ENCODE data around the gene TRABD2A. TPM values are rescaled to one million over a fixed set of nuclear protein-coding genes. Genes with fewer than 3 reads are reported as not detected.

Gene TRABD2A
- polyA plus RNA-seq, 4 donors, result 0.32 to 0.70 (median 0.59) TPM

GRCh38 chr2:84905181-84906107 lies 24.6 kb upstream of the TRABD2A start, which contains the start of gene TMSB10:
TMSB10 (plus strand) TSS chr2:84905656.
- peak in 2 of 4 donors; percentile 47 to 73 for DNase-seq (ENCODE audit: low read depth in 4 of 4, low spot score in 3 of 4)

- no peak for DNase-seq (ENCODE audit: low read depth in 4 of 4, low spot score in 3 of 4)
These were observed 23.9 kb upstream of the TRABD2A start for GRCh38 chr2:84904717-84905174.

- no peak for DNase-seq (ENCODE audit: low read depth in 4 of 4, low spot score in 3 of 4)
These were observed 23.3 kb upstream of the TRABD2A start for GRCh38 chr2:84904151-84904550.

- no peak for DNase-seq (ENCODE audit: low read depth in 4 of 4, low spot score in 3 of 4)
These were observed 21.6 kb upstream of the TRABD2A start for GRCh38 chr2:84902526-84902925.

GRCh38 chr2:84901593-84902120 lies 20.8 kb upstream of the TRABD2A start:
- no peak for DNase-seq (ENCODE audit: low read depth in 4 of 4, low spot score in 3 of 4)

GRCh38 chr2:84900971-84901370 lies 20.1 kb upstream of the TRABD2A start:
- DNase-seq (ENCODE audit: low read depth in 4 of 4, low spot score in 3 of 4), result no peak

- DNase-seq (ENCODE audit: low read depth in 4 of 4, low spot score in 3 of 4), result no peak
These were observed 18.7 kb upstream of the TRABD2A start for GRCh38 chr2:84899304-84900204.

GRCh38 chr2:84897773-84898172 lies 16.9 kb upstream of the TRABD2A start:
- no peak for DNase-seq (ENCODE audit: low read depth in 4 of 4, low spot score in 3 of 4)

GRCh38 chr2:84896567-84896966 lies 15.7 kb upstream of the TRABD2A start:
- no peak for DNase-seq (ENCODE audit: low read depth in 4 of 4, low spot score in 3 of 4)

- DNase-seq (ENCODE audit: low read depth in 4 of 4, low spot score in 3 of 4), result no peak
These were observed 14.1 kb upstream of the TRABD2A start for GRCh38 chr2:84894758-84895520.

GRCh38 chr2:84894131-84894586 lies 13.3 kb upstream of the TRABD2A start:
- DNase-seq (ENCODE audit: low read depth in 4 of 4, low spot score in 3 of 4), result no peak

GRCh38 chr2:84891355-84892010 lies 10.6 kb upstream of the TRABD2A start:
- no peak for DNase-seq (ENCODE audit: low read depth in 4 of 4, low spot score in 3 of 4)

GRCh38 chr2:84889332-84889731 lies 8.4 kb upstream of the TRABD2A start:
- DNase-seq (ENCODE audit: low read depth in 4 of 4, low spot score in 3 of 4), result no peak

GRCh38 chr2:84888401-84889276 lies 7.8 kb upstream of the TRABD2A start:
- no peak for DNase-seq (ENCODE audit: low read depth in 4 of 4, low spot score in 3 of 4)

GRCh38 chr2:84886791-84887190 lies 5.9 kb upstream of the TRABD2A start:
- no peak for DNase-seq (ENCODE audit: low read depth in 4 of 4, low spot score in 3 of 4)

- DNase-seq (ENCODE audit: low read depth in 4 of 4, low spot score in 3 of 4), result no peak
These were observed 4.2 kb upstream of the TRABD2A start for GRCh38 chr2:84885111-84885510.

GRCh38 chr2:84884449-84884848 lies 3.6 kb upstream of the TRABD2A start:
- no peak for DNase-seq (ENCODE audit: low read depth in 4 of 4, low spot score in 3 of 4)

GRCh38 chr2:84882775-84883550 lies 2.1 kb upstream of the TRABD2A start:
- DNase-seq (ENCODE audit: low read depth in 4 of 4, low spot score in 3 of 4), result no peak

Data from left renal pelvis (tissue), 4 donors.